ENCODE results near the gene GNG8.

- TF ChIP-seq CTCF (IDR thresholded peaks at IDR 0.05 in 8 of 11, conservative IDR thresholded peaks at IDR 0.05 in 3 of 11) = no peak
- TF ChIP-seq POLR2A (IDR thresholded peaks at IDR 0.05) = no peak
Measured at GRCh38 chr19:46674416-46675178, 38.6 kb upstream of the GNG8 start.

Data from spleen (tissue), 7 donors.